Measurements from ENCODE around the gene FAM163B.

Gene FAM163B

DNA sequence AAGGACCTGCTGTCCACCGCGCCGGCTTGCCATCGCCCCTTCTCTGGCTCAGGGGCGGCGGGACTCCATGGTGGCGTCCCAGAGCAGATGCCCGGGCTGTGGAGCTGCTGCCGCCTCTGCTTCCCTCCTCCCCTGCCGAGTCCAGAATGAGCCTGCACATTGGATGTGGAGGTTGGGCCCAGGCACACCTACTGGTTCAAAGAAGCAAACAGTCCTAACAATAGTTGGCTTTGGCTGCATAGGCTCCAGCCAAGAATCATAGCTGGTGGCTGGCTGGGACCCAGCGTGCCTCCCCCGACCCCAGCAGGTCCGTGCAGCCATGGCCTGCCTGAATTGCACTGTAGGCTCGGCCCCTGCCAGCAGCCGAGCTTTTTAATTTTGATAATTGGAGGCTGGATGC is 48.9 kb downstream of the FAM163B start:
- no peak for ATAC-seq
- TF ChIP-seq ZNF8 (CRISPR knock-in tag; IDR thresholded peaks at IDR 0.05) (no peak), OSR1 (CRISPR knock-in tag; IDR thresholded peaks at IDR 0.05) (no peak), ZNF565 (CRISPR knock-in tag; conservative IDR thresholded peaks at IDR 0.05; ENCODE audit: low read depth) (no peak), ARNTL (CRISPR knock-in tag; IDR thresholded peaks at IDR 0.05; ENCODE audit: borderline replicate concordance, low read depth) (no peak), ZNF70 (CRISPR knock-in tag; IDR thresholded peaks at IDR 0.05) (no peak), ZFP3 (CRISPR knock-in tag; IDR thresholded peaks at IDR 0.05) (no peak), ESRRG (CRISPR knock-in tag; IDR thresholded peaks at IDR 0.05) (no peak), CSDC2 (CRISPR knock-in tag; IDR thresholded peaks at IDR 0.05) (no peak), BACH2 (CRISPR knock-in tag; IDR thresholded peaks at IDR 0.05; ENCODE audit: borderline replicate concordance) (no peak), ZFP30 (CRISPR knock-in tag; IDR thresholded peaks at IDR 0.05) (no peak), TOX (CRISPR knock-in tag; IDR thresholded peaks at IDR 0.05; ENCODE audit: borderline replicate concordance) (no peak), SNAI2 (CRISPR knock-in tag; IDR thresholded peaks at IDR 0.05) (no peak)
- TF ChIP-seq, protein P1, sequence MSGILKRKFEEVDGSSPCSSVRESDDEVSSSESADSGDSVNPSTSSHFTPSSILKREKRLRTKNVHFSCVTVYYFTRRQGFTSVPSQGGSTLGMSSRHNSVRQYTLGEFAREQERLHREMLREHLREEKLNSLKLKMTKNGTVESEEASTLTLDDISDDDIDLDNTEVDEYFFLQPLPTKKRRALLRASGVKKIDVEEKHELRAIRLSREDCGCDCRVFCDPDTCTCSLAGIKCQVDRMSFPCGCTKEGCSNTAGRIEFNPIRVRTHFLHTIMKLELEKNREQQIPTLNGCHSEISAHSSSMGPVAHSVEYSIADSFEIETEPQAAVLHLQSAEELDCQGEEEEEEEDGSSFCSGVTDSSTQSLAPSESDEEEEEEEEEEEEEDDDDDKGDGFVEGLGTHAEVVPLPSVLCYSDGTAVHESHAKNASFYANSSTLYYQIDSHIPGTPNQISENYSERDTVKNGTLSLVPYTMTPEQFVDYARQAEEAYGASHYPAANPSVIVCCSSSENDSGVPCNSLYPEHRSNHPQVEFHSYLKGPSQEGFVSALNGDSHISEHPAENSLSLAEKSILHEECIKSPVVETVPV (CRISPR knock-in tag; IDR thresholded peaks at IDR 0.05) = no peak
- TF ChIP-seq, protein P2, sequence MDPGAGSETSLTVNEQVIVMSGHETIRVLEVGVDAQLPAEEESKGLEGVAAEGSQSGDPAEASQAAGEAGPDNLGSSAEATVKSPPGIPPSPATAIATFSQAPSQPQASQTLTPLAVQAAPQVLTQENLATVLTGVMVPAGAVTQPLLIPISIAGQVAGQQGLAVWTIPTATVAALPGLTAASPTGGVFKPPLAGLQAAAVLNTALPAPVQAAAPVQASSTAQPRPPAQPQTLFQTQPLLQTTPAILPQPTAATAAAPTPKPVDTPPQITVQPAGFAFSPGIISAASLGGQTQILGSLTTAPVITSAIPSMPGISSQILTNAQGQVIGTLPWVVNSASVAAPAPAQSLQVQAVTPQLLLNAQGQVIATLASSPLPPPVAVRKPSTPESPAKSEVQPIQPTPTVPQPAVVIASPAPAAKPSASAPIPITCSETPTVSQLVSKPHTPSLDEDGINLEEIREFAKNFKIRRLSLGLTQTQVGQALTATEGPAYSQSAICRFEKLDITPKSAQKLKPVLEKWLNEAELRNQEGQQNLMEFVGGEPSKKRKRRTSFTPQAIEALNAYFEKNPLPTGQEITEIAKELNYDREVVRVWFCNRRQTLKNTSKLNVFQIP (CRISPR knock-in tag; IDR thresholded peaks at IDR 0.05; ENCODE audit: borderline replicate concordance, low read depth) = no peak

DNA sequence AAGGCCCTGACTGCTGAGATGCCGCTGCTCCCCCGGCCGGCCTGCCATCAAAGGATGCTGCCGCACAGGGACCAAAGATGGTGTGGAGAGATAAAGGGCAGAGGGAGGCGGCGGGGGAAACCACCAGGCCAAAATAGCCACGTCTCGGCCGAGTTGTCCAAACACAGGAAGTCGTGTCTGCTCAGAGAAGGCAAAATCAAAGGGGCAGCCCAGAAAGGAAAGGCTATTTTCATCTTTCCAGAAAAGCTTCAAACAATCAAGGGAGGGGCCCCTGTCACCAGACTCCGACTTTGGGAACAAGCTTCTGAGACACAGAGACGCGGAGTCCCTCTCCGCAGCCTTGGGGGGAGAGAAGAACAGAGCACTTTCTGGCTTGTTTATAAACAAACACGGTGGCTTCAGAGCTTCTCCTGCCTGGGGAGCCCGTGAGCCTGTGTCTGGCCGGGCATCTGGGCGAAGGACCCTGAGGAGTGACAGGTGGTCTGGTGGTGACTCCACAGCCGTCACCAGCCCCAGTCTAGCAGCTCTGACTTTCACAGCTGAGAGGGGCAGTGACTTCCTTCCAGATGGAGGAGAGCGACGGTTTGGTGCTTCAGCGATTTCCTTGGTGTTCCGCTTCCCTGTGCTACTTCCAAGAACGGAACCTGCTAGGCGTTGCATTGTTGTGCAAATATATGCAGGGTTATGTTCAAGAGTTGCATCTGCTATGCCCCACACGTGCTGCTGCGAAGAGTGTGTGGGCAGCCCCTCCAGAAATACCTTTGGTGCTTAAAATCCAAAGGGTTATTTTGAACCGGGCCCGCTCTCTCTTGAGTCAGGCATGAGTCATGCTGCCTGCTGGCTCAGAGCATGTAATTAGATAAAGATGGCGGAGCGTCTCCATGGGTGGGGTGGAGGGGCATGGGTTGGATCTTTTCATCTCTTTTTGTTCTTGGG is 50.7 kb downstream of the FAM163B start:
- TF ChIP-seq SNAI2 (CRISPR knock-in tag; IDR thresholded peaks at IDR 0.05) (peak; percentile 28; the same call in 1 of the 2 replicates), BACH2 (CRISPR knock-in tag; IDR thresholded peaks at IDR 0.05; ENCODE audit: borderline replicate concordance) (no peak), ISL1 (CRISPR knock-in tag; IDR thresholded peaks at IDR 0.05) (no peak), ESRRG (CRISPR knock-in tag; IDR thresholded peaks at IDR 0.05) (no peak), ZNF8 (CRISPR knock-in tag; IDR thresholded peaks at IDR 0.05) (no peak), ZC3H10 (CRISPR knock-in tag; IDR thresholded peaks at IDR 0.05) (no peak), ZFP3 (CRISPR knock-in tag; IDR thresholded peaks at IDR 0.05) (no peak), ZNF565 (CRISPR knock-in tag; conservative IDR thresholded peaks at IDR 0.05; ENCODE audit: low read depth) (no peak), ARNTL (CRISPR knock-in tag; IDR thresholded peaks at IDR 0.05; ENCODE audit: borderline replicate concordance, low read depth) (no peak), TOX (CRISPR knock-in tag; IDR thresholded peaks at IDR 0.05; ENCODE audit: borderline replicate concordance) (no peak), GLIS3 (CRISPR knock-in tag; IDR thresholded peaks at IDR 0.05) (no peak)
- TF ChIP-seq, protein P3, sequence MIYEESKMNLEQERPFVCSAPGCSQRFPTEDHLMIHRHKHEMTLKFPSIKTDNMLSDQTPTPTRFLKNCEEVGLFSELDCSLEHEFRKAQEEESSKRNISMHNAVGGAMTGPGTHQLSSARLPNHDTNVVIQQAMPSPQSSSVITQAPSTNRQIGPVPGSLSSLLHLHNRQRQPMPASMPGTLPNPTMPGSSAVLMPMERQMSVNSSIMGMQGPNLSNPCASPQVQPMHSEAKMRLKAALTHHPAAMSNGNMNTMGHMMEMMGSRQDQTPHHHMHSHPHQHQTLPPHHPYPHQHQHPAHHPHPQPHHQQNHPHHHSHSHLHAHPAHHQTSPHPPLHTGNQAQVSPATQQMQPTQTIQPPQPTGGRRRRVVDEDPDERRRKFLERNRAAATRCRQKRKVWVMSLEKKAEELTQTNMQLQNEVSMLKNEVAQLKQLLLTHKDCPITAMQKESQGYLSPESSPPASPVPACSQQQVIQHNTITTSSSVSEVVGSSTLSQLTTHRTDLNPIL (CRISPR knock-in tag; IDR thresholded peaks at IDR 0.05; ENCODE audit: low read depth) = no peak
- TF ChIP-seq, protein P4, sequence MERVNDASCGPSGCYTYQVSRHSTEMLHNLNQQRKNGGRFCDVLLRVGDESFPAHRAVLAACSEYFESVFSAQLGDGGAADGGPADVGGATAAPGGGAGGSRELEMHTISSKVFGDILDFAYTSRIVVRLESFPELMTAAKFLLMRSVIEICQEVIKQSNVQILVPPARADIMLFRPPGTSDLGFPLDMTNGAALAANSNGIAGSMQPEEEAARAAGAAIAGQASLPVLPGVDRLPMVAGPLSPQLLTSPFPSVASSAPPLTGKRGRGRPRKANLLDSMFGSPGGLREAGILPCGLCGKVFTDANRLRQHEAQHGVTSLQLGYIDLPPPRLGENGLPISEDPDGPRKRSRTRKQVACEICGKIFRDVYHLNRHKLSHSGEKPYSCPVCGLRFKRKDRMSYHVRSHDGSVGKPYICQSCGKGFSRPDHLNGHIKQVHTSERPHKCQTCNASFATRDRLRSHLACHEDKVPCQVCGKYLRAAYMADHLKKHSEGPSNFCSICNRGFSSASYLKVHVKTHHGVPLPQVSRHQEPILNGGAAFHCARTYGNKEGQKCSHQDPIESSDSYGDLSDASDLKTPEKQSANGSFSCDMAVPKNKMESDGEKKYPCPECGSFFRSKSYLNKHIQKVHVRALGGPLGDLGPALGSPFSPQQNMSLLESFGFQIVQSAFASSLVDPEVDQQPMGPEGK (CRISPR knock-in tag; IDR thresholded peaks at IDR 0.05; ENCODE audit: borderline replicate concordance) = peak; percentile 63; the same call in 1 of the 2 replicates
- TF ChIP-seq, protein P2 (CRISPR knock-in tag; IDR thresholded peaks at IDR 0.05; ENCODE audit: borderline replicate concordance, low read depth) = no peak
- TF ChIP-seq, protein P5, sequence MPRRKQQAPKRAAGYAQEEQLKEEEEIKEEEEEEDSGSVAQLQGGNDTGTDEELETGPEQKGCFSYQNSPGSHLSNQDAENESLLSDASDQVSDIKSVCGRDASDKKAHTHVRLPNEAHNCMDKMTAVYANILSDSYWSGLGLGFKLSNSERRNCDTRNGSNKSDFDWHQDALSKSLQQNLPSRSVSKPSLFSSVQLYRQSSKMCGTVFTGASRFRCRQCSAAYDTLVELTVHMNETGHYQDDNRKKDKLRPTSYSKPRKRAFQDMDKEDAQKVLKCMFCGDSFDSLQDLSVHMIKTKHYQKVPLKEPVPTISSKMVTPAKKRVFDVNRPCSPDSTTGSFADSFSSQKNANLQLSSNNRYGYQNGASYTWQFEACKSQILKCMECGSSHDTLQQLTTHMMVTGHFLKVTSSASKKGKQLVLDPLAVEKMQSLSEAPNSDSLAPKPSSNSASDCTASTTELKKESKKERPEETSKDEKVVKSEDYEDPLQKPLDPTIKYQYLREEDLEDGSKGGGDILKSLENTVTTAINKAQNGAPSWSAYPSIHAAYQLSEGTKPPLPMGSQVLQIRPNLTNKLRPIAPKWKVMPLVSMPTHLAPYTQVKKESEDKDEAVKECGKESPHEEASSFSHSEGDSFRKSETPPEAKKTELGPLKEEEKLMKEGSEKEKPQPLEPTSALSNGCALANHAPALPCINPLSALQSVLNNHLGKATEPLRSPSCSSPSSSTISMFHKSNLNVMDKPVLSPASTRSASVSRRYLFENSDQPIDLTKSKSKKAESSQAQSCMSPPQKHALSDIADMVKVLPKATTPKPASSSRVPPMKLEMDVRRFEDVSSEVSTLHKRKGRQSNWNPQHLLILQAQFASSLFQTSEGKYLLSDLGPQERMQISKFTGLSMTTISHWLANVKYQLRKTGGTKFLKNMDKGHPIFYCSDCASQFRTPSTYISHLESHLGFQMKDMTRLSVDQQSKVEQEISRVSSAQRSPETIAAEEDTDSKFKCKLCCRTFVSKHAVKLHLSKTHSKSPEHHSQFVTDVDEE (CRISPR knock-in tag; IDR thresholded peaks at IDR 0.05) = peak; percentile 17; the same call in 1 of the 2 replicates
- TF ChIP-seq, protein P1 (CRISPR knock-in tag; IDR thresholded peaks at IDR 0.05) = no peak
- peak; percentile 89 for ATAC-seq
